ENCODE measurements around the gene METTL21A. TPM values are rescaled to one million over a fixed set of nuclear protein-coding genes. Genes with fewer than 3 reads are reported as not detected.

Gene METTL21A
- polyA plus RNA-seq, 1 experiment, result 11.3 TPM

DNA sequence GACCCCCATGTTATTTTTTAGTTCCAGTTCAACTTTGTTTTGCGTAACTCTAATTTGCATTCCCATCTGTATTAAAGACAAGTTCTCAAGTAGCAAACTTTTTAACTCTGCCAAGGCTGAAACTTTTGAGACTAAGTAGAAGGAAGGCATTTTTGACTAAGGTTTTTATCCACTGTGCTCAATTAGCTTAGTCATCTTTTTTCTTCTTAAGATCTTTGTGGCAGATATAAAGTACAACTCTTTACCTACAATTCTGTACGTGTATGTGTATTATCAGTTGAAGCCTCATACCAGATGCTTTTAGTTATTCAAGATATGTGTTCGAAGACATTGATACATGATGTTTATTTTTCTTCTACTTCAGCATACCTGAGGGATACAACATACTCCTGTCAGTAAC, 53.8 kb downstream of the METTL21A start:
- DNase-seq (ENCODE audit: low read depth), result no peak
- TF ChIP-seq, protein P1, sequence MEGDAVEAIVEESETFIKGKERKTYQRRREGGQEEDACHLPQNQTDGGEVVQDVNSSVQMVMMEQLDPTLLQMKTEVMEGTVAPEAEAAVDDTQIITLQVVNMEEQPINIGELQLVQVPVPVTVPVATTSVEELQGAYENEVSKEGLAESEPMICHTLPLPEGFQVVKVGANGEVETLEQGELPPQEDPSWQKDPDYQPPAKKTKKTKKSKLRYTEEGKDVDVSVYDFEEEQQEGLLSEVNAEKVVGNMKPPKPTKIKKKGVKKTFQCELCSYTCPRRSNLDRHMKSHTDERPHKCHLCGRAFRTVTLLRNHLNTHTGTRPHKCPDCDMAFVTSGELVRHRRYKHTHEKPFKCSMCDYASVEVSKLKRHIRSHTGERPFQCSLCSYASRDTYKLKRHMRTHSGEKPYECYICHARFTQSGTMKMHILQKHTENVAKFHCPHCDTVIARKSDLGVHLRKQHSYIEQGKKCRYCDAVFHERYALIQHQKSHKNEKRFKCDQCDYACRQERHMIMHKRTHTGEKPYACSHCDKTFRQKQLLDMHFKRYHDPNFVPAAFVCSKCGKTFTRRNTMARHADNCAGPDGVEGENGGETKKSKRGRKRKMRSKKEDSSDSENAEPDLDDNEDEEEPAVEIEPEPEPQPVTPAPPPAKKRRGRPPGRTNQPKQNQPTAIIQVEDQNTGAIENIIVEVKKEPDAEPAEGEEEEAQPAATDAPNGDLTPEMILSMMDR (IDR thresholded peaks at IDR 0.05; ENCODE audit: insufficient read depth, low read depth, low read length), result no peak
- ChIA-PET POLR2A (no interaction called here), CTCF (no interaction called here)
- Histone ChIP-seq H3K36me3 (ENCODE audit: control insufficient read depth, insufficient read depth, low read length) (peaks cover 1% of the 10 kb centered on the region), H3K4me3 (ENCODE audit: low read depth, low read length) (no peak overlapping the region), H3K27me3 (ENCODE audit: control insufficient read depth, insufficient read depth, low read length) (no peaks in the 10 kb centered on the region)

DNA sequence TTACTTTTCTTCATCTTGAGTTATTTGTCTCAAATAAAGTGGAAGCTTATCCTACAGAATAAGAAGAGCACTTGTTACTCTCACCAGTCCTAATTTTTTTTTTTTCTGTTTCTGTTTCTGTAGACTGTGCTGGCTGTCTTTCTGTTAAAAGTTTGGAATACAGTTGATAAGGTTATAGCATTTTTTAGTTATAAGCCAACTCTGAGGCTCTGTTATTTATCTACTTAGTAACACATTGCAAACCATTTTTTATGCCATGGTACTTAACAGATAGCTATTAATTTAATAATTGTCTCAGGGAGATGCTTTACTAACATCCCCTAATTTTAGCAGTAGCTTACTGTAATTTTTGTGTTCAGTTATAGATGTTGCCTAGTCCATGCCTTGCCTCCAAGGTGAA, 57.5 kb downstream of the METTL21A start:
- TF ChIP-seq, protein P1 (IDR thresholded peaks at IDR 0.05; ENCODE audit: insufficient read depth, low read depth, low read length), result no peak
- Histone ChIP-seq H3K27me3 (ENCODE audit: control insufficient read depth, insufficient read depth, low read length) (no peaks in the 10 kb centered on the region), H3K4me3 (ENCODE audit: low read depth, low read length) (no peak overlapping the region), H3K36me3 (ENCODE audit: control insufficient read depth, insufficient read depth, low read length) (no peaks in the 10 kb centered on the region; the same call in 1 of the 2 replicates)
- DNase-seq (ENCODE audit: low read depth), result no peak
- CTCF ChIA-PET, result interaction anchor here (0.7 kb wide), 1 partner anchor 58 kb away, joined by 3 read pairs; no protein-coding TSS in a partner anchor
- POLR2A ChIA-PET, result no interaction called here

DNA sequence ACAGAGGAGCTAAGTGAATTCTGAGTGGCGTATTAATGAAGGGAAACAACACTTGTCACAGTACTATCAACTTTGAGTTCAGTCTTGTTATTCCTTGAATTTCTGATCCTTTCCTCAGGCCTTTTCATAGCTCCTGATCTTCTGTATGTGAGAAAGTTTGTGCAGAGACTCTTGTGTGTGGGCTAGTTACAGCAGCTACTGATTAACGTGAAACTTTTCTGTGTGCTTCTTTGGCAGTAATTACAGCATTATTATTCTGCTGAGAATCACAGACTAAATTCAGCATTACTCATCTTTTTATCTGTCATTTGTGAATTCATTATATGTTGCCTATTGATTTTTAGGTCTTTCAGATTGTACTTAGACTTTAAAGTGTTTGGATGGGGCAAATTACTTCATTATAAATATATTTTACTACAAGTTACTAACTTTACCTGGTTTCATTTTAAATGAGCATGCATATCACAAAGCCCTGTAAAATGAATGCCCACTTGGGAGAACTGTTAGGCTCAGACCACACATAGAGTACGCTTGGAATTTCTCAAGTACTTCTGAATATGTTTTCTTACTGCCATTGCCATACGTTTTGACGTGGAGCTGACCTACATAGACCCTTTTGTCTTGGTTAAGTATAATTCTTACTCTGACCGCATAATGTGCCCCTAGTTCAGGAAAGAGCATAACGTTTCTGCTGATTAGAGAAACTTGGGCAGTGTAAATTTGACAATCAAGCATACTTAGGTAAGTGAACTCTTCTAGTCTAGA, 59.3 kb downstream of the METTL21A start:
- H3K36me3 ChIP-seq (ENCODE audit: control insufficient read depth, insufficient read depth, low read length), result no peaks in the 10 kb centered on the region; the same call in 1 of the 2 replicates
- TF ChIP-seq, protein P1 (IDR thresholded peaks at IDR 0.05; ENCODE audit: insufficient read depth, low read depth, low read length), result no peak

More for the DNA sequence above, 59.3 kb downstream of the METTL21A start:
- POLR2A ChIA-PET, result no interaction called here
- Histone ChIP-seq H3K27me3 (ENCODE audit: control insufficient read depth, insufficient read depth, low read length) (no peaks in the 10 kb centered on the region), H3K4me3 (ENCODE audit: low read depth, low read length) (no peak overlapping the region)
- CTCF ChIA-PET, result no interaction called here
- no peak for DNase-seq (ENCODE audit: low read depth)

Small RNA genes within 50 kb of the gene (small RNA-seq; reads per million reads assigned to genes)
- gene RPS29P9 (ENCODE audit: insufficient read length, low read depth, low replicate concordance), result not detected

Other genes with a start within 250 kb of the METTL21A start
- gene CREB1, start 95.4 kb downstream of the METTL21A start, polyA plus RNA-seq (2011; rRNA removed), result 37.4 and 44.4 TPM in 2 replicates
- 9.6 and 14.0 TPM in 2 replicates for gene CCNYL1, start 86.2 kb upstream of the METTL21A start, polyA plus RNA-seq (2011; rRNA removed)
- 0.29 and 0.31 TPM in 2 replicates for gene FZD5, start 144.5 kb upstream of the METTL21A start, polyA plus RNA-seq (2011; rRNA removed)

Measured in BJ (cell line).